Cerebellar nuclear complex (tissue), 1 donor: Measurements from ENCODE around the gene SLC22A14.

ENCODE experiments used
- DNase-seq, 2 experiments: peaks; one replicate each; lab custom pipeline; 2025; lab: John Stamatoyannopoulos, UW

The SLC22A14 gene

GRCh38 chr3:38345879-38346586 lies 63.9 kb downstream of the SLC22A14 start:
- no peak for DNase-seq

- no peak for DNase-seq
Observed at GRCh38 chr3:38346587-38347410, 64.7 kb downstream of the SLC22A14 start, which contains the start of gene XYLB. TSS of gene XYLB (plus strand) at chr3:38346785. CDS start at chr3:38346869, 84 bp downstream.

GRCh38 chr3:38347421-38348200 lies 65.5 kb downstream of the SLC22A14 start:
- no peak for DNase-seq

- no peak for DNase-seq
Observed at GRCh38 chr3:38348903-38349302, 66.8 kb downstream of the SLC22A14 start.

GRCh38 chr3:38349684-38350359 lies 67.7 kb downstream of the SLC22A14 start:
- DNase-seq = no peak

- DNase-seq = no peak
Observed at GRCh38 chr3:38353151-38353550, 71.1 kb downstream of the SLC22A14 start.

- DNase-seq = peak; percentile 23 to 34
Observed at GRCh38 chr3:38354588-38355330, 72.7 kb downstream of the SLC22A14 start.

DNA sequence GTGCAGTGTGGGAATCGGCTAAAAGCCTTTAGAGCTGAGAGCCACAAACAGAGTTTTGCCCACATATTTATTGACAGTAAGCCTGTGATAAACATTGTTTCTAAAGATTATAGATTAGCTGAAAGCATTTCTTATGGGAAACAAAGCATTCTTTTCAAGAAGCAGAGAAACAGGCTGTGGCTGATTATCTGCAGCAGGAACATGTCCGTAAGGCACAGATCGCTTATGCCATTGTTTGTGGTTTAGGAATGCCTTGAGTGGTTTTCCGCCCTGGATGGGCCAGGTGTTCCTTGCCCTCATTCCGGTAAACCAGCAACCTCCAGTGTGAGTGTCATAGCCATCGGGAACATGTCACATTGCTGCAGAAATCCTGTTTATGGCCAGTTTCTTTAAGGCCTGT lies 76.9 kb downstream of the SLC22A14 start:
- DNase-seq = no peak

DNA sequence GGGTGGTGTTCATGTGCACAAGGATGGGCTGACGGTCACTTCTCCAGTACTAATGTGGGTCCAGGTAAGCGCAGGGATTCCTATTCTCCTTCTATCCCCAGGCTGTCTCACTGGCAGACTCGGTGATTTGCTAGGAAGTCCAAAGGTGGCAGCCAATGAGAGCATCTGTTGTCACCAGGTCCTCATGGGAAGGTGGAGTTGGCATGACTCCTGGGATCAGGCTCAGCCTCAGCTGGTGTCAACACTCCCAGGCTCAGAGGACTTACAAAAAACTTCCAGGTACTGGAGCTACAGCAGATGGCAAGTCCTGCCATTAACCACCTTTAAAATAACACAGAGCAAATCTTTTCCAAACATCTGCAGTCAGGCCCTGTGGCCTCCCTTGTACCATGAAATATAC lies 78.3 kb downstream of the SLC22A14 start:
- no peak for DNase-seq

GRCh38 chr3:38361496-38361895 lies 79.4 kb downstream of the SLC22A14 start:
- DNase-seq = no peak

DNA sequence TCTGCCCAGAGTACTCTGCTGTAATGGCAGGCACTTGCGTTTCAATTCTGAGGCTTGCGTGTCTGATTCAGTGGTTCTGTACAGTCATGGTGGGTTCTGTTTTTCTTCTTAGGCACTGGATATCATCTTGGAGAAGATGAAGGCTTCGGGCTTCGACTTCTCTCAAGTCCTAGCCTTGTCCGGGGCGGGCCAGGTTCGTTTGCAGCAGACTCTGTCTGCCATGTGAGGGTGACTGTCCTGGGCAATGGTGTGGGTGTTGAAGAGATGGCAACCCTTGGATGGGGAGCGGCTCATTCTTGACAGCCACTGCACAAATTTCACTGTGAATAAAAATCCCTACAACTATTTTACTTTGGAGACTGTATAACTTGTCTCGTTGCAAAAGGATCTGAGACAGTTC lies 80.7 kb downstream of the SLC22A14 start:
- DNase-seq = no peak

DNA sequence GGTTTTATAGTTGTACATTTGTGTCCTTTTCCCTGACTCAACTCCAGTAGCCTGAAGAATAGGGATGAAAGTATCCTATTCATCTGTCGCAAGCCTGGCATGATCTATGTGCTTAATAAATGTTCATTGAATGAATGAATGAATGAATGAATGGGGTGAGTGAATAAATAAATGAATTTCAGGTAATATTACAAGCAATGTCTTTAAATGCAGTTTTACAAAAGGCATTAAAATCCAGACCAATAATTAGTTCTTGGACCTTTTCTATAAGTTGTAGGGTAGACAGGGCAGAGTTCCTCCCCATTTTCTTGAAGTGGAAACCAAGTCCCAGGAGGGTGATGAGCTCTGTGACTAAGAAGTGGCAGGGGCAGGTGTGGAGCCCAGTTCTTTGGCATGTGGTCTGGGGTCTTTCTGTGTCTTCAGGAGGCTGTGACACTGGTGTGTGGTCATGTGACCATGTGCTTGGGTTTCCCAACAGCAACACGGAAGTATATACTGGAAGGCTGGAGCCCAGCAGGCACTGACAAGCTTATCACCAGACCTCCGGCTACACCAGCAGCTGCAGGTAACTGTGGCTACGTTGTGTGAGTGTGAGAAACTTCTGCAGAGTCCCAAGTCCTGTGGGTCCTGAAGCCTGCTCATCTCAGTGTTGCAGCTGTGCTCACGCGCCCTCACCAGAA lies 82.8 kb downstream of the SLC22A14 start:
- DNase-seq = no peak

- DNase-seq = no peak
Observed at GRCh38 chr3:38365469-38366062, 83.5 kb downstream of the SLC22A14 start.

GRCh38 chr3:38366082-38366481 lies 84.0 kb downstream of the SLC22A14 start:
- no peak for DNase-seq

GRCh38 chr3:38367779-38368178 lies 85.7 kb downstream of the SLC22A14 start:
- DNase-seq = no peak
